Stimulated activated CD4-positive, alpha-beta T cell treated with anti-CD3 and anti-CD28 coated beads, Interleukin-2, amount 100 ng/mL, for 48 hours (primary cell): ENCODE results near the gene SEPTIN10.
"Not testable (repeated sequence)": the region's sequence is repeated elsewhere in the genome, so short reads cannot be mapped to it uniquely, and the experiment has no call there.

Source experiments
- DNase-seq, 2 donors: peaks; one replicate each; pipeline ENCODE4 v3.0.0-alpha.2; 2020

Gene SEPTIN10

DNA sequence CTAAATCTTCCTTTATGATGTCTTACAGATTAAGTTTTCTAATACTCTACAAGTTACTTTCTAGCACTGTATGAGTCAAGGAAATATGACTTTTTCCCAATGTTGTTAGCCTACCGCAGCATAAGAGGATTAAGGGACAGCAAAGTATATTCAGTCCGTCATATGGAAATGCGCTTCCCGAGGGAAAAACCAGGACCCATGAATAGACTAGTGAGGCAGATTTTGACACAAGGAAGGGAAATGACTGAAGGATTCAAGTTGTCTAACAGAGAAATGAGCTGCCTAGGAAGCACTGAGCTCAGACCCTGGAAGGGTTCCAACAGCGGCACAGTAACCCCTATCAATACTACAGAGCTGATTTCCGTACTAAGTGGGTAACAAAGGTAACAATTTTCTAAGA is 12.0 kb downstream of the SEPTIN10 start:
- DNase-seq = no peak

DNA sequence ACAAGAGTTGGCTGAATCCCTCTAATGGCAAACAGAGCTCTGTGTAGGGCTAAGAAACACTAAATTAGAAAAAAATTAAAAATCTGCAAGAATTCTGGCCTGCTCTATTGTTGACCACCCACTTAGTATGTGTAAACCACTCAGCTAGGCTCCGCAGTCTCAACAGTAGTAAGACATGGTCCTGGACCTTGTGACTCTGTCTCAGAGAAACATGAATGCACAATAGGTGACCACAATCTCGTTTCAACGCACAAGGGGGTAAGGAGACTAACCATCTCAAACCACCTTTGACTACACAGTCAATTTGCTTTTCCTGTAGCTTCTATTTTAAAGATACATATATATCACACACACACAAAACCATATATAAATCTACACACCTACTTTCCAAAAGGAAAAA is 16.5 kb downstream of the SEPTIN10 start:
- no peak for DNase-seq

DNA sequence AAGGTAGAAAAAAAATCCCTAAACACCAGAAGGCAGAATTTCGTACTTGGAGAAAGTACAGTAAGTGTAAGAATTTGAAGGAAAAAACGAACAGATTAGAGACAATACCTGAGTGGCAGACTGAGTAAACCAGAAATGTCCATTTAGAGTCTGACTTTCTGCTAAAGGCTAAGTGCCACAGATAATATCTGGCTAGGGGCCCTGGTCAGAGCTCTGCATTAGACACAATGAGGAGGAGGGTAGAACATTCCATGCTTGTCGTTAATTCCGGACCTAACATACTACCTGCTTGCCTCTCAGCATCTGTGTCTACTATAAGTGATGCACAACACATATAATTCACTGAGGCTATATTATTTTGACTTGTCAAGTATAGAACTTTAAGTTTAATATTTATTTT is 18.1 kb downstream of the SEPTIN10 start:
- DNase-seq = no peak

DNA sequence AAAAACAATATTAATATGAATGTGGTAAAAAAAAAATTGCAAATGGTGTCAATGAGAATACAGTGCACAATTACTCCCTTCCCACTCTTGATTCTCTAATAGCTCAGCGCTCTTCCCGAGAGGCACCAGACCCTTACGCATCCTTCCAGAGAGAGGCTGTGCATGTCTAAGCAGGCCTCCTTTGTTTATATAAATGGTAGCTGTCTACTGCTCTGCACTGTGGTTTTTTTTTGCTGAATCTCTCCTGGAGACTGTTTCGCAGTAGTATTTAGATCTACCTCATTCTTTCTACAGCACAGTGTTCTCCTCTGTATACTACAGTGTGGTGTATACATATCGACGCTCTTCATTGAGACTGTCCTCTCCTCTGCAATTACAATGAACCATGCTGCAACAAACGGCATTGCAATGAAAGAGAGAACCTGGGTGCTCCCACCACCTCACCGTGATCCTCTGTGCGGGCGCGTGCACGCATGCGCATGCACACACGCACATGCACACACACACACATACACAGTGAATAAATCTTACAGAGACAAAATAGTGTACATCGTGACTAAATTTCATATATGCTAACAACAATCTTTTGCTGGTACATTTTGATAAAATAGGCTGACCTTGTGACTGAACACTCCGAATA is 19.4 kb downstream of the SEPTIN10 start:
- no peak for DNase-seq

DNA sequence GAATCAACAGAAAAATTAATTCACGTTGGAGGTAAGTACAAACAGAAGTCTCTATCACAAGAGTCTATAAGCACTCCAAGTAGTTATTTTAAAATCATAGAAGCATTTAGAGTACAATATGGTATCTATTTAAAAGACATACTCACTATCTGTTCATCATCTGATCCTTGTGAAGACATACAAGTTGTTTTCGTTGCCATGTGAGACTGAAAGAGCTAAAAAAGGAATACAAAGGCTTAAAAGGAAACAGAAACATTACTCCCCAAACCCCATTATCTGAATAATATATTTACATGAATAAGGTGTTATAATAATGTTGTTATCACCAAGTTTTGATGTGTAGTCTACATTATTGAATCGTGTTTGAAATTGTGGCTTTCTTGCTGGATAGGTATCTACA is 20.9 kb downstream of the SEPTIN10 start:
- DNase-seq = no peak

DNA sequence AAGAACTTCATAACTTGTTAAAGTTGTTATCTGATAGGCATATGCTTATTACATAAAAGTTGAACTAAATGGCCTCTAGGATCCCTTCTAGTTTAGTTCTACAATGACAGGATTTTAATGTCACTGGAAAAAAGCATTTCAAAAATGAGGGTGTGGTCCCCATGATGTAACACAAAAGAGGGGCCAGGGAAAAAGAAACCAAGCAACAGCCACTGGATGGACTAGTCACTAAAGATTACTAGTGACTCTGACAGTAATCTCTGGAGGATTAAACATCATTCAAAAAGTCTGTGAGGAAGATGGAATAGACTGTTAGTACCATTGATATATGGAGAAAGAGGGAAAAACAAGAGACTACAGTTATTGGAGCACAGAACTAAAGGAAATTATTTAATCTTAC is 22.6 kb downstream of the SEPTIN10 start:
- no peak for DNase-seq

DNA sequence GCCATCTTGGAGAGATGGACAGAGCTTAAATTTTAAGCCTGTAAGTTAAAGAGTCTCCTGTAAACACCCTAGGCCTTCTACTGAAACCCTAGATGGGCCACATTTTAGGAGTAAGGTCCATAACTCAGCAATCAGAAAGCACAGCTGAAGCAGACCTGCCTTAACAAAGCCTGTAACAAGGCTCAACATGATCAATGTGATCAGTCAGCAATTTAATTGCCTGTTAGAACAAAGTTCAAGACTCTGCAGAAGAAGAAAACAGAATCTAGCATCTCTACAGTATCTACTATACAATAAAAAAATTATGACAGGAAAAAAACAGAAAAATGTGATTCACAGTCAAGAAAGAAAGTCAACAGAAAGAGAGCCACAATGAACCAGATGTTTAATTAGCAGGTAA is 27.1 kb downstream of the SEPTIN10 start:
- DNase-seq = no peak

DNA sequence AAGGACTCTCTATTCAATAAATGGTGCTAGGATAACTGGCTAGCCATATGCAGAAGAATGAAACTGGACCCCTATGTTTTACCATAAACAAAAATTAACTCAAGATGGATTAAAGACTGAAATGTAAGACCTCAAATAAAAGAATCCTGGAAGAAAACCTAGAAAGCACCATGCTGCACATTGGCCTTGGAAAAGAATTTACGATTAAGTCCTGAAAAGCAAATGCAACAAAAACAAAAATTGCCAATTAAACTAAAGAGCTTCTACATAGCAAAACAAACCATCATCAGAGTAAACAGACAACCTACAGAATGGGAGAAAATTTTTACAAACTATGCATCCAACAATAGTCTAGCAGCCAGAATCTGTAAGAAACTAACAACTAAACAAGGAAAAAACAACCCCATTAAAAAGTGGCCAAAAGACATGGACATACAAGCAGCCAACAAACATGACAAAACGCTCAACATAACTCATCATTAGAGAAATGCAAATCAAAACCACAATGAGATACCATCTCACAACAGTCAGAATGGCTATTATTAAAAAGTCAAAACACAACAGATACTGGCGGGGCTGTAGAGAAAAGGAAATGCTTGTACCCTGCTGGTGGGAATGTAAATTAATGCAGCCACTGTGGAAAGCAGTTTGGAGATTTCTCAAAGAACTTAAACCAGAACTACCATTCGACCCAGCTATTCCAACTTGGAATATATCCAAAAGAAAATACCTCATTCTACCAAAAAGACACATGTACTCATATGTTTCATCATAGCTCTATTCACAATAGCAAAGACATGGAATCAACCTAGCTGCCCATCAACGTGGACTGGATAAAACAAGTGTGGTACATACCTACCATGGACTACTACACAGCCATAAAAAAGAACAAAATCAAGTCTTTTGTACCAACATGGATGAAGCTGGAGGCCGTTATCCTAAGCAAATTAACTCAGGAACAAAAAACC is 30.6 kb downstream of the SEPTIN10 start:
- no peak for DNase-seq

DNA sequence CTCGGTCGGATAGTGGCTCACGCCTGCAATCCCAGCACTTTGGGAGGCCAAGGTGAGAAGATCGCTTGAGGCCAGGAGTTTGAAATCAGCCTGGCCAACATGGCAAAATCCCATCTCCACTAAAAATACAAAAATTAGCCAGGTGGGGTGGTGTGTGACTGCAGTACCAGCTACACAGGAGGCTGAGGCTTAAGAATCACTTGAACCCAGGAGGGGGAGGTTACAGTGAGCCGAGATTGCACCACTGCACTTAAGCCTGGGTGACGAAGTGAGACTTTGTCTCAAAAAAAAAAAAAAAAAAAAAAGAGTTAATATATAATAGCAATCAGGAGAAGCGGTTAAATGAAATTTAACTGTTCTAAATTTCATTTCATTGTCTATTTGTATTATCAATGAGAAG is 36.1 kb downstream of the SEPTIN10 start:
- not testable (repeated sequence) for DNase-seq

DNA sequence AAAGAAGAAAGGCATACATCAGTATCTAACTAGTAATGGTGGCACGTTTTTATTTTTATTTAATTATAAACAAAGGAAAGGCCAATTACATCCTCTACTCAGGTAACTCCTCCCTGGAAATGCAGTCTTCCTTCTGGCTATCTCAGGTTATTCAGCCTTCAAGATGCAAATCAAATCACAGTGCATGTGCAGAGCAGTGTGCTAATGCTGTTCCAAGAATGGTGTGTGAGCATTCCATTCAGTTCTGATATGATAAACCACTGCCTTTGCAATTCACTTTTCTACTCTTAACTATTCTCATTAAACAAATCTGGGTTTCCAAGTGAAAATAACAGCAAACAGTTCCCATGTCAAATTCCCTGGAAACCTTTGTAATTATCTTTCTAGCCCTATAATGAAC is 38.4 kb downstream of the SEPTIN10 start:
- DNase-seq = no peak

DNA sequence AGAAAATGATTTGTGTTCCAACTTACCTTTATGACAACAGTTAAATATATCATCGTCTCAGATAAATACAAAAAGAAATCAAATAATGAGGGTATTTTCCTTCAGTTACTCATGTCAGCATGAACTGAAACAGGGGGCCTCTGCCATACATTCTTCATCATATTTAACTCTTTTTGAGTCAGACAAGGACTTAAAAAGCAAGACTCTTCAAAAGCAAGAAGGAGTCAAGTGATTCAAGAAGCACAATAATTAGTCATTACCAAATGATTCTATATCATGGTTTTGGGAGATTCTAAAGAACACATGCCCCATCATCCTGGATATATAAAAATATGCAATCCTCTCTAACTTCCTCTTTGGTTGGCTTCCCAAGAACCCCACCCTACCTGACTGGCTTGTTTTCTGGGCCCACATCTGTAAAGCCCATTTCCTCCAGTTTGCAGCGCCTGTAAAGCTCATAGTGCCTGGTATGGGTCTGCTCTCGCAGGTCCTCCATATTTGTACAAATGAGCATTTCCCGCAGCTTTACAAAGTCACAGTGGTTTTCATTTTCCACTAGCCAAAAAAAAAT is 49.7 kb downstream of the SEPTIN10 start:
- DNase-seq = no peak

DNA sequence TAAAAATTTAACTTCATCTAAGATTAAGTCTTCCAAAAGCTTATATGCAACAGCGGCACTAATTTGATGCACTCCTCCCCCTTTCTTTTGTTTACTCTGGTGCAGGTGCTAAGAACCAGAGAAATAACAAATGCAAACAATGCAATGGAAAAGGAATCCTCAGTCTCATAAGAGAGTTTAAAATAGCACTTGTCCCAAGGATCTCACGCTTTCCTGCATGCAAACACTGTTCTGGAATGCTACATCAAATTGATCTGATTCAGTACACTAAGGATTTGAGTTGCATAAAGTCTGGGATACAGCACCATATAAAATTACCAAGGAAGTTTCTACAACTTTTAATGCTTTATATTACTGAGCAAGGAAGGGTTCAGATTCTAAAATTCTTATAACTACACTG is 50.5 kb downstream of the SEPTIN10 start:
- no peak for DNase-seq

DNA sequence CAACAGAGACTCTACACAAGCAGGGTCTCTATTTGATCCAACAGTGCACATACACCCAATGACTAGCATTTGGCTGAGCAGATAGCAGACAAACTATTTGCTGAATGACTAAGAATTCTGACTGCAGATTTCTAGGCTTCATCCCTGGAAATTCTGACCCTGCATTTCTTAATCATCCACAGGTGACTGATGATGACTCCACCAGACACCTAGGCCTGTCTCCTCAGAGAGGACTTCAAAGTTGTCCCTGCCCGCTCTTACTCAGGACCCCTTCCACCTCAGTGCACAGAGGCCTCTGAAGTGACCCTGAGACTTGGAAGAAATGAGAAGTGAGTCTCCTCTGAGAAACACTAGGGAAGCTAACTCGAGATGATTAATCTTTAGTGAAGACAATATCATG is 51.3 kb downstream of the SEPTIN10 start:
- DNase-seq = no peak

DNA sequence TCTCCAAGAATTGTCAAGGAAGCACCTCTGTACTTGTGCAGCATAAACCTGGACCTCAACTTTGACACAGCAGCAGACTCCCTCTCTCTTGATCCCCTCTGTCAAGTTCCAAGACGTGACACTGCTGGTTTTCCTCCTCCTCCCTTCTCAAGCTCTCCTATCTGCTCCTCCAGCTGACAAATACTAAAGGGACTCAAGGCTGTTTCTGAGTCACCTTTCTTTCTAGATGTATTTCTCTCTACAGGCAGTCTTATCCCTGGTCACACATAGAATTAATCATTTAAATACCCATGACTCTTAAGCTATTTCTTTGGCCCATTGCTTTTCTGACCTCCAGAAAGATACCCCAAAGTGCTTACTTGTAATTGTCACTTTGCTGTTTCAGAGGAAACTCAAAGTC is 53.5 kb downstream of the SEPTIN10 start:
- no peak for DNase-seq

DNA sequence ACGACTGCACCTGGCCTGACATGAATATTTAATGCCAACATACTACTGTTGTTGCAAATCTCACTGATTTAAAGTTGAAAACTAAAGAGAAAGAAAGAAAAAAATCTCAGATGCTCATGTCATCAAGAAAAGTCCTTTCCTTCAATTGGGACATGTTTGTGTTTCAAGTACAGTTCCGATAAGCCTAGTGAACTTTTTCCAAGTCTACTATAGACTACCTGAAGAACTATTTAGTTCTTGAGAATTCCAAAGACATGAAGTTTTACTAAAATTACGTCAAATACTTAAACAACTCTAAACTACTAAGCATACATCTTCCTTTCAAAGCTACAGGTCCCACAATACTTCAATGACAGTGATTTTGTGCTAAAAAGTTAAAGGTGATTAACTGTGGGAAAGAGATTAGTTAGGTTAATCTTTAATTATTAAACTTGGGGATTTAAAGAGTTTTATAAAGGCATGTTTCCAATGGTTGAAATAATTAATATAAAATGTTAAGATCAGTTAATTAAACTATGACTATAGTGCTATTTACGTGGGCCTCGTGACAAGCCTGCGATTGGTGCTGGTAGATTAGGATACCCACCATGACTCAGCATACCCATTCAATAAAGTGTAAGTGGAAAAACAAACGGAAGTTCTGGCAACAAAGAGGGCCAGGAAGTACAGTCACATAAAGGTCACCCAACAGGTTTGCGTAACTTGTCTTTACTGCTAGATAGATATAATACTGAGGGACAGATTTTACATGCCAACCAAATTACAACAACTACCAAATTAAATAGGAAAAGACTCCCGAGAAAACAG is 55.5 kb downstream of the SEPTIN10 start:
- DNase-seq = no peak

DNA sequence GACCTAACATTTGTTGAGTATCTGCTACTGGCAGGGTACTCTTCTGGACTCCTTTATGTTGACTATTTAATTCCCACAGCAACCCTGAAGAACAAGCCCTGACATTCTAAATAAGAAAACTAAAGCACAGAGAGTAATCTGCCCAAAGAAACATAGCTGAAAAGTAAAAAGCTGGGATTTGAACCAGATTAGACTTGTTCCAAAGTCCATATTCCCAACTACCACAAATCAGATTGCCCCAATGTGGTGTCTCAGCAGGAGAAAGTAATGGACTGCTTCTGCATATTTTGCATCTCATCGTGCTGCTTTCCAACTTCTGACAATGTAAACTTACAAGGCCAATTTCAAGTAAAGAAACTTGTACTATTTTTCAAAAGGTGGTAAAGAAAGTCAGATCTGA is 56.5 kb downstream of the SEPTIN10 start:
- no peak for DNase-seq

DNA sequence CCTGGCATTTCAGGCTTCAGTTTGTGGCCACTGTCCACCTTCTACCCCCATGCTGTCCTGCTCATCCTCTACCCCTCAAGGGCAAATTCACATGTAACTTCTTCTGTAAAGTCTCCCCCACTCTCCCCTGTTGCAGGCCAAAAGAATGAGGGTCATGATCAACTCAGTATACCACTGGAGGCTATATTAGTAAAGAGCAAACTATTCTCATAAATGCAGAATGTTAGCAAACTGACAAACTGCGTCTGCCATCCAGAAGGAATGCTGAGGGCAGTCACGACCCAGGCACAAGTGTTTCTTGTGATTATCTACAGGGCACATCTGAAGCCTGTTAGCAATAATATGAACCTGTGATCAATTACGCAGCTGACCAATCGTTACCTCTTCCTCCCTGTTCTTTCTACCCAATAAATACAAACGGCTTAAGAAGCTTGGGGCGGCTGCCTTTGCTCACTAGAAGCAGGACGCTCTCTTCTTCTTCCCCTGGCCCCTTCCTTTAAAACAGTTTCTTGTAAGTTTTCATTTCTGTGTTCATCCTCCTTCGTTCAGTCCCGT is 58.3 kb downstream of the SEPTIN10 start:
- DNase-seq = no peak

DNA sequence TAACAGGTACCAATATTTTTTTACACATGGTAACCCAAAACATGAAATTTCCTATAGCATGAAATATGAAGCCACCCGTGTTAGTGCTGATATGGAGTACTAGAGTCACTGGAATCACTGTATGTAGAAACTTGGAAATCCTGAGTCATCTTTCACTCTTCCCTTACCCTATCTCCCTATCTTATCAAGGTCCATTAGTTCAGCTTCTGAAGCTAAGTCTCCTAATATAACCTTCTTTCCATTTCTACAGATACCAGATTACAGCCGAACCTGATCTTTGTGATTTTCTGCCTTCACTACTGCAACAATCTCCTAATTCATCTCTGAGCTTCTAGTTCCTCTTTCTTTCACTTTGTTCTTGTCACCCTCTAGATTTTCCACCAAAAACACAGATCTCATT is 59.0 kb downstream of the SEPTIN10 start:
- no peak for DNase-seq

DNA sequence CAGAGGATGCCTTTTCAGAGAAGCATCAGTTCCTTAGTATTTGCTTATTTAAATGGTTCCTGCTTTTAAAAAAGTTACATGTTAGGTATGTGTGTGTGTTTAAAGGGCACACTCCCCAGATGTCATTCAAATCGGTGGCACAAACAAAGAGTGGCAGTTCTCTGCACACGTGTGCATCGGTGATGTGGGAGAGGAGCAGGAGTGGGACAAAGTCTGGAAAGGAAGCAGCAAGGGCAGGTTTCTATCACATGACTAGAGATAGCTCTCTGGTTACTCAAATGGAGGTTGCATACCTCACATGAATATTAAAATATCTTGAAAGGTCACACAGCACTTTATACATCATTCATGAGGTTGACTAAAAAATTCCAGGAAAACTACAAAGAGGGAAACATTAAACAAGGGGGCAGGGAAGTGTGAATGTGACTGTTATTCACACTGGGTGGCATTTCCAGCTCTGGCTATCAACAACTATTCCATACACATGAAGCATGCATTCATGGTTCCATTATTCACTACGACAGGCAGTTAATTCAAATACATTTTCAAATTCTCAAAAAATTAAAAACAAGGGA is 64.7 kb downstream of the SEPTIN10 start:
- no peak for DNase-seq

DNA sequence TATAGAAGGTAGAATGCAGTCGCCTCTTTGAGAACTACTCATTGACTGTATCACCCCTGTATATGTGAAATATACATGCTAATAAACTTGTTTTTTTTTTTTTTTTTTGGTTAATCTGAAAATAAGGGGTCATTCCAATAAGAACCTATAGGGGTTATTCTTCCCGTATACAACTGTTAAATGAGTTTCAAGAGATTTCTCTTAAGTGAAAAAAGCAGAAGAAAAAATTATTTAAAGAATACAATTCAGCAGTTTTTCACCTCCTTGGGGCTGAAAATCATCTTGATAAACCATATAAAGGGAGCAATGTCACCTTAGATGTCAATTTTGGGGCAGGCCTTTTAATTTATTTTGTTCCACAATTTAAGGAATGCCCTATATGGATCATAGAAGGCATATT is 66.5 kb downstream of the SEPTIN10 start:
- no peak for DNase-seq

DNA sequence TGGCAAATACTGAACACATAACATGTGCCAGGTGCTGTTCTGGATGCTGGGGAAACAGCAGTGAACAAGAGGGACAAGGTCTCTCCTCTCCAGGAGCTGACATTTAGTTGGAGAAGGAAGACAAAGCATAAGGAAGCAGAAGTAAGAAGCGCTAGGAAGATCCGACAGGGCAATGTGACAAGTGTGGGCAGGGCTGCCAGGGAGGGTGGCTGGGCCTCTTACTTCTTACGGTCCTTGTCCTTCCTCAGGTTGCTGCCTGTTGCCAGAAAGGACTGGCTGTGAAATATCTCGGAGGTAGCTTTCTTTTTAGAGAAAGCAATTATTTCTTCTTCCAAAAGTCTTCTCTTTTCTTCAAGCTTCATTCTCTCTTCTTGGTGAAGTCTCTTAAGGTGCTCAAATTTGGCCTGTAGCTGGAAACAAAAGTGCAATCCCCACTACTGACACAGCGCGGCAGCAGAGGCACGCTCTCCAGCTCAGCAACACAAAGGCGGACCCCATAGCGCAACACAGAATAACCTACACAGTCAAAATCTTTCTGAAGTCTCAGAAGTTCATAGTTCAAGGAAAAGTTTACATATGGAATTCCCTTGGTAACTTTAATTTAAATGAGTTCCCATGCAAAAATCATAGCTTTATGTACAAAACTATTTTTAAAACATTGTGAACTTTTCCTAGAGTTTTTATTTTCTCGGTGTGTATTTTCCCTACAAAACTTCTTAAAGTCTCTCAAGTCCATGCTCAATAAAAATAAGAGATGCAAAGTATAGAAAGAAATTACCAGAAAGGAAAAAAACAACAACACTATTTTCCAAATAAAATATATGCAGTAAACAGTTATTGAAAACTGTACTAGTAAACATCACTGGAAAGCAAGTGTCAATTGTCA is 67.7 kb downstream of the SEPTIN10 start:
- peak; percentile 55 to 62 for DNase-seq
